Liver (tissue), 9 donors: Measurements from ENCODE around the gene UBE3D. TPM values are rescaled to one million over a fixed set of nuclear protein-coding genes. Genes with fewer than 3 reads are reported as not detected.

Experiments used
- DNase-seq: peaks from one replicate; pipeline ENCODE4 v3.0.0-alpha.2; 2017; ENCODE audit warnings: low spot score
- H3K27ac ChIP-seq, 2 donors: one replicate each; pipeline ENCODE4 v1.7.0; 2013; ENCODE audit warnings: inconsistent platforms in 2 of 2, low read length in 2 of 2, control low read depth in 1 of 2, low read depth in 1 of 2, mild to moderate bottlenecking in 1 of 2
- H3K27me3 ChIP-seq, 4 donors: one replicate each; pipeline versions ENCODE4 v1.6.1 to v1.7.0; 2013; ENCODE audit warnings: low read length in 3 of 4, inconsistent platforms in 1 of 4, mild to moderate bottlenecking in 1 of 4, moderate library complexity in 1 of 4; ENCODE audit not compliant: control insufficient read depth in 4 of 4, insufficient read depth in 4 of 4
- H3K36me3 ChIP-seq, 4 donors: one replicate each; pipeline versions ENCODE4 v1.6.1 to v1.7.0; 2013; ENCODE audit warnings: low read length in 3 of 4, mild to moderate bottlenecking in 3 of 4, low read depth in 1 of 4, moderate library complexity in 1 of 4; ENCODE audit not compliant: control insufficient read depth in 4 of 4, insufficient read depth in 3 of 4
- H3K4me1 ChIP-seq, 4 donors: one replicate each; pipeline versions ENCODE4 v1.6.1 to v1.7.0; 2013; ENCODE audit warnings: low read length in 3 of 4, mild to moderate bottlenecking in 3 of 4, moderate library complexity in 1 of 4; ENCODE audit not compliant: control insufficient read depth in 4 of 4, insufficient read depth in 4 of 4
- H3K4me3 ChIP-seq, 3 donors: one replicate each; pipeline versions ENCODE4 v1.6.1 to v1.7.0; 2013; ENCODE audit warnings: low read length in 3 of 3, control low read depth in 1 of 3, low read depth in 1 of 3, mild to moderate bottlenecking in 1 of 3
- H3K9ac ChIP-seq, 2 donors: one replicate each; pipeline ENCODE4 v1.7.0; 2013; ENCODE audit warnings: low read length in 2 of 2, mild to moderate bottlenecking in 2 of 2, moderate library complexity in 2 of 2, control low read depth in 1 of 2, low read depth in 1 of 2
- H3K9me3 ChIP-seq, 4 donors: one replicate each; pipeline versions ENCODE4 v1.6.1 to v1.7.0; 2013; ENCODE audit warnings: low read length in 3 of 4; ENCODE audit not compliant: control insufficient read depth in 4 of 4
- CTCF ChIP-seq: fragments of 150-350 bp; IDR thresholded peaks from 2 replicates; pipeline ENCODE4 v1.5.1; 2017; ENCODE audit warnings: improper control_type of control experiment, low read depth, low read length; ENCODE audit not compliant: missing input control
- EGR1 ChIP-seq, 2 donors: IDR thresholded peaks; 2 replicates each; pipeline ENCODE4 v1.6.1; 2016 to 2018; ENCODE audit warnings: antibody characterized with exemption in 2 of 2, low read depth in 2 of 2
- FOXA1 ChIP-seq: IDR thresholded peaks from 2 replicates; pipeline ENCODE4 v1.6.1; 2016; ENCODE audit warnings: antibody characterized with exemption
- FOXA2 ChIP-seq: IDR thresholded peaks from 2 replicates; pipeline ENCODE4 v1.6.1; 2016; ENCODE audit warnings: antibody characterized with exemption
- GABPA ChIP-seq, 2 donors: IDR thresholded peaks in 1 of 2; conservative IDR thresholded peaks in 1 of 2; 2 replicates each; pipeline ENCODE4 v1.6.1; 2016; ENCODE audit warnings: antibody characterized with exemption in 2 of 2, mild to moderate bottlenecking in 1 of 2, moderate library complexity in 1 of 2
- HNF4A ChIP-seq, 2 donors: conservative IDR thresholded peaks; 2 replicates each; pipeline ENCODE4 v1.6.1; 2016; ENCODE audit warnings: antibody characterized with exemption in 2 of 2, mild to moderate bottlenecking in 2 of 2
- HNF4G ChIP-seq: IDR thresholded peaks from 2 replicates; pipeline ENCODE4 v1.6.1; 2016; ENCODE audit warnings: antibody characterized with exemption
- RAD21 ChIP-seq, 2 donors: IDR thresholded peaks; 2 replicates each; pipeline ENCODE4 v1.6.1; 2016; ENCODE audit warnings: antibody characterized with exemption in 2 of 2, mild to moderate bottlenecking in 2 of 2
- REST ChIP-seq: IDR thresholded peaks from 2 replicates; pipeline ENCODE4 v1.6.1; 2016; ENCODE audit warnings: antibody characterized with exemption, mild to moderate bottlenecking
- RXRA ChIP-seq, 2 donors: IDR thresholded peaks; 2 replicates each; pipeline ENCODE4 v1.6.1; 2017 to 2018; ENCODE audit warnings: antibody characterized with exemption in 2 of 2, mild to moderate bottlenecking in 1 of 2
- SP1 ChIP-seq: IDR thresholded peaks from 2 replicates; pipeline ENCODE4 v1.6.1; 2018; ENCODE audit warnings: antibody characterized with exemption, mild to moderate bottlenecking
- TAF1 ChIP-seq: conservative IDR thresholded peaks from 2 replicates; pipeline ENCODE4 v1.6.1; 2016; ENCODE audit warnings: antibody characterized with exemption, mild to moderate bottlenecking
- YY1 ChIP-seq: IDR thresholded peaks from 2 replicates; pipeline ENCODE4 v1.6.1; 2016; ENCODE audit warnings: antibody characterized with exemption, mild to moderate bottlenecking
- WGBS: extraction: QIAGEN DNeasy Blood & Tissue Kit; methylation state at CpG from one replicate; pipeline ENCODE4 v1.1.7; 2013; 5-methylcytosine and 5-hydroxymethylcytosine counted together
- polyA plus RNA-seq, 2 donors: library from polyadenylated mRNA; stranded (reverse) in 1 of 2; unstranded in 1 of 2; fragments of 200-250 nt in 1 of 2; fragments of >200 nt in 1 of 2; fragmentation: Nextera tagmentation in 1 of 2; extraction: Ambion mirVana in 1 of 2; gene quantifications; one replicate each; pipeline versions ENCODE4 v1.2.1 to v1.2.3, GENCODE V29; 2013 to 2015
- total RNA-seq, 2 donors: library from RNA; depleted of rRNA; stranded (reverse); fragments of >200 nt; gene quantifications; one replicate each; pipeline ENCODE4 v1.2.3, GENCODE V29; 2014
- TF ChIP-seq, protein P1 (sequence below): IDR thresholded peaks from 2 replicates; pipeline ENCODE4 v1.6.1; 2016; ENCODE audit warnings: antibody characterized with exemption
- TF ChIP-seq, protein P2 (sequence below): IDR thresholded peaks from 2 replicates; pipeline ENCODE4 v1.6.1; 2016; ENCODE audit warnings: antibody characterized with exemption
- TF ChIP-seq, protein P3 (sequence below): IDR thresholded peaks from 2 replicates; pipeline ENCODE4 v1.6.1; 2016; ENCODE audit warnings: antibody characterized with exemption
- donor health status: healthy.
- donor health status: healthy.
- donor health status: healthy.
- donor health status: healthy.
- donor health status: healthy.

Gene UBE3D
- total and polyA plus RNA-seq, 4 donors = 0.78 to 6.4 (median 1.9) TPM

GRCh38 chr6:82954937-82955577 lies 110.6 kb downstream of the UBE3D start:
- WGBS = 97% methylated on average over 4 of the region's 4 CpGs
- H3K27me3 ChIP-seq = no peaks in the 10 kb centered on the region
- no peak for TF ChIP-seq GABPA (IDR thresholded peaks at IDR 0.05 in 1 of 2, conservative IDR thresholded peaks at IDR 0.05 in 1 of 2)
- no peak for TF ChIP-seq TAF1
- no peak for TF ChIP-seq HNF4G
- TF ChIP-seq REST = no peak
- TF ChIP-seq FOXA1 = no peak
- no peak for TF ChIP-seq RXRA (IDR thresholded peaks at IDR 0.05)
- TF ChIP-seq, protein P1, sequence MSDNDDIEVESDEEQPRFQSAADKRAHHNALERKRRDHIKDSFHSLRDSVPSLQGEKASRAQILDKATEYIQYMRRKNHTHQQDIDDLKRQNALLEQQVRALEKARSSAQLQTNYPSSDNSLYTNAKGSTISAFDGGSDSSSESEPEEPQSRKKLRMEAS = no peak
- no peak for TF ChIP-seq FOXA2
- no peak for TF ChIP-seq YY1
- no peak for TF ChIP-seq CTCF
- TF ChIP-seq EGR1 (IDR thresholded peaks at IDR 0.05; ENCODE audit: low read depth in 2 of 2) = no peak
- TF ChIP-seq, protein P2, sequence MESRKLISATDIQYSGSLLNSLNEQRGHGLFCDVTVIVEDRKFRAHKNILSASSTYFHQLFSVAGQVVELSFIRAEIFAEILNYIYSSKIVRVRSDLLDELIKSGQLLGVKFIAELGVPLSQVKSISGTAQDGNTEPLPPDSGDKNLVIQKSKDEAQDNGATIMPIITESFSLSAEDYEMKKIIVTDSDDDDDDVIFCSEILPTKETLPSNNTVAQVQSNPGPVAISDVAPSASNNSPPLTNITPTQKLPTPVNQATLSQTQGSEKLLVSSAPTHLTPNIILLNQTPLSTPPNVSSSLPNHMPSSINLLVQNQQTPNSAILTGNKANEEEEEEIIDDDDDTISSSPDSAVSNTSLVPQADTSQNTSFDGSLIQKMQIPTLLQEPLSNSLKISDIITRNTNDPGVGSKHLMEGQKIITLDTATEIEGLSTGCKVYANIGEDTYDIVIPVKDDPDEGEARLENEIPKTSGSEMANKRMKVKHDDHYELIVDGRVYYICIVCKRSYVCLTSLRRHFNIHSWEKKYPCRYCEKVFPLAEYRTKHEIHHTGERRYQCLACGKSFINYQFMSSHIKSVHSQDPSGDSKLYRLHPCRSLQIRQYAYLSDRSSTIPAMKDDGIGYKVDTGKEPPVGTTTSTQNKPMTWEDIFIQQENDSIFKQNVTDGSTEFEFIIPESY = no peak
- no peak for TF ChIP-seq RAD21 (IDR thresholded peaks at IDR 0.05)
- no peak for TF ChIP-seq SP1
- no peak overlapping the region for H3K9ac ChIP-seq
- no peaks in the 10 kb centered on the region for H3K36me3 ChIP-seq
- no peak overlapping the region for H3K4me3 ChIP-seq
- no peaks in the 10 kb centered on the region for H3K9me3 ChIP-seq
- no peaks in the 10 kb centered on the region for H3K4me1 ChIP-seq
- H3K27ac ChIP-seq = no peak overlapping the region
- no peak for DNase-seq

DNA sequence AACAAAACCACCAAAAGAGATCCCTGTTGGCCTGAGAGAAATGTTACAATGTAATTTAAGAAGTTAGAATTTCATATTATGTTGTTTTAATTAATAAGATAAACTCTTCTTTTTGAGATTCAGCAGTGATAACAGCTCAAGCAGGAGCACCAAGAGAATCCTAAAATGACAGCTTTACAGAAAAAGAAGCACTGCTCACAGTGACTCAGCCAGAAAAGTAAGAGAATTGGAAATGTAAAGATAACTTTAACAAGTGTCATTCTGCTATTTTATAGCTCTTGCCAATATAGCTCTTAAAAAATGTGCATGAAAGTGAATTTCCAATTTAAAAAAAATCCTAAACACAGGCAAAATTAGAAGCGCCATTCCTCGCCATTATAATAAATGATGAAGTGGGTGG lies 111.3 kb downstream of the UBE3D start:
- Histone ChIP-seq H3K4me3 (no peak overlapping the region), H3K9me3 (no peaks in the 10 kb centered on the region), H3K9ac (no peak overlapping the region), H3K4me1 (no peaks in the 10 kb centered on the region), H3K27ac (no peak overlapping the region), H3K36me3 (no peaks in the 10 kb centered on the region), H3K27me3 (no peaks in the 10 kb centered on the region)
- TF ChIP-seq, protein P3, sequence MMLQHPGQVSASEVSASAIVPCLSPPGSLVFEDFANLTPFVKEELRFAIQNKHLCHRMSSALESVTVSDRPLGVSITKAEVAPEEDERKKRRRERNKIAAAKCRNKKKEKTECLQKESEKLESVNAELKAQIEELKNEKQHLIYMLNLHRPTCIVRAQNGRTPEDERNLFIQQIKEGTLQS = no peak
- no peak for TF ChIP-seq CTCF
- TF ChIP-seq HNF4A (conservative IDR thresholded peaks at IDR 0.05) = no peak
- WGBS = 97% methylated on average over 2 of the region's 2 CpGs
- no peak for DNase-seq
